ENCODE measurements around the gene NIT2. TPM values are rescaled to one million over a fixed set of nuclear protein-coding genes. Genes with fewer than 3 reads are reported as not detected.
"Not testable (repeated sequence)": the region's sequence is repeated elsewhere in the genome, so short reads cannot be mapped to it uniquely, and the experiment has no call there.

NIT2 gene
- total and polyA plus RNA-seq, 5 donors from 2014 or later = 26.1 to 49.4 (median 44.0) TPM

DNA sequence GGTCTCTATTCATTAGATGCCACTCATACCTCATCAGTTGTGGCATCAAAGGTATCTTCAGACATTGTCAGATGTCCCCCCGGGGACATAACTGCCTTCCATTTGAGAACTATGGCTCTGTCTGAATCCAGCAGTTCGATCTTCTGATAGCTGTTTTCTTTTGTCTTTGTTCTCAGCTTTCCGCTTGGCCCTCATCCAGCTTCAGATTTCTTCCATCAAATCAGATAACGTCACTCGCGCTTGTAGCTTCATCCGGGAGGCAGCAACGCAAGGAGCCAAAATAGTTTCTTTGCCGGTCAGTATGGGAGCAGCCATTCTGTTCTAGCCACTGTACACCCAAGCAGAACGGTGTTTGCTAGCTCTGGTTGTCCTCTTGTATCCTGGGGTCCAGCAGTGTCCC, 4.4 kb downstream of the NIT2 start:
- H3K27ac ChIP-seq (ENCODE audit: insufficient read depth, low read length, poor library complexity, severe bottlenecking) = no peak overlapping the region
- no peak overlapping the region for H3K4me3 Mint-ChIP-seq
- peak overlapping the region in 1 of 3 donors; percentile 3 for H3K27ac Mint-ChIP-seq
- peaks cover 14 to 40% (median 23%) of the 10 kb centered on the region in 4 donors for H3K4me1 Mint-ChIP-seq
- no peak for ATAC-seq (ENCODE audit: low read depth in 2 of 2)
- H3K9me3 Mint-ChIP-seq = peaks cover 0 to 2% (median 0%) of the 10 kb centered on the region in 7 donors
- H3K4me3 ChIP-seq (ENCODE audit: low read depth, low read length) = no peak overlapping the region
- H3K36me3 ChIP-seq (ENCODE audit: control insufficient read depth, insufficient read depth, low read length) = peaks cover 37% of the 10 kb centered on the region
- no peak for DNase-seq
- no peaks in the 10 kb centered on the region for H3K9me3 ChIP-seq (ENCODE audit: control insufficient read depth in 2 of 2, low read length in 2 of 2)
- peaks cover 27% of the 10 kb centered on the region for H3K36me3 Mint-ChIP-seq
- peaks cover 15% of the 10 kb centered on the region for H3K4me1 ChIP-seq (ENCODE audit: control insufficient read depth, insufficient read depth, low read length, poor library complexity, severe bottlenecking)
- H3K27me3 ChIP-seq (ENCODE audit: control insufficient read depth, insufficient read depth, low read length) = no peaks in the 10 kb centered on the region
- H3K27me3 Mint-ChIP-seq = no peaks in the 10 kb centered on the region

DNA sequence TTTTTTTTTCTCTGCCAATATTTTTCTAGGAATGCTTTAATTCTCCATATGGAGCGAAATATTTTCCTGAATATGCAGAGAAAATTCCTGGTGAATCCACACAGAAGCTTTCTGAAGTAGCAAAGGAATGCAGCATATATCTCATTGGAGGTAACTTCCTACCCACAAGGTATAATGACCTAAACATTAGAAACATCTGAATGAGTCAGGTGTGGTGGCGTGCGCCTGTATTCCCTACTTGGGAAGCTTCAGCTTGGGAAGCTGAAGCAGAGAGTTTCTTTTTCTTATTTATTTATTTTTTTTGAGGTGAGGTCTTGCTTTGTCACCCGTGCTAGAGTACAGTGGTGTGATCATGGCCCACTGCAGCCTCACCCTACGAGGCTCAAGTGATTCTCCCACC, 5.2 kb downstream of the NIT2 start:
- Histone ChIP-seq H3K4me1 (ENCODE audit: control insufficient read depth, insufficient read depth, low read length, poor library complexity, severe bottlenecking) (peaks cover 11% of the 10 kb centered on the region), H3K27ac (ENCODE audit: insufficient read depth, low read length, poor library complexity, severe bottlenecking) (no peak overlapping the region), H3K27me3 (ENCODE audit: control insufficient read depth, insufficient read depth, low read length) (no peaks in the 10 kb centered on the region), H3K36me3 (ENCODE audit: control insufficient read depth, insufficient read depth, low read length) (peaks cover 42% of the 10 kb centered on the region), H3K4me3 (ENCODE audit: low read depth, low read length) (no peak overlapping the region), H3K9me3 (ENCODE audit: control insufficient read depth in 2 of 2, low read length in 2 of 2) (no peaks in the 10 kb centered on the region)
- Mint-ChIP-seq H3K27me3 (no peaks in the 10 kb centered on the region), H3K36me3 (peaks cover 35% of the 10 kb centered on the region), H3K4me1 (peaks cover 18 to 38% (median 26%) of the 10 kb centered on the region in 4 donors), H3K27ac (no peak overlapping the region), H3K4me3 (no peak overlapping the region), H3K9me3 (peaks cover 0 to 2% (median 0%) of the 10 kb centered on the region in 7 donors)
- ATAC-seq (ENCODE audit: low read depth in 2 of 2) = no peak
- no peak for DNase-seq

DNA sequence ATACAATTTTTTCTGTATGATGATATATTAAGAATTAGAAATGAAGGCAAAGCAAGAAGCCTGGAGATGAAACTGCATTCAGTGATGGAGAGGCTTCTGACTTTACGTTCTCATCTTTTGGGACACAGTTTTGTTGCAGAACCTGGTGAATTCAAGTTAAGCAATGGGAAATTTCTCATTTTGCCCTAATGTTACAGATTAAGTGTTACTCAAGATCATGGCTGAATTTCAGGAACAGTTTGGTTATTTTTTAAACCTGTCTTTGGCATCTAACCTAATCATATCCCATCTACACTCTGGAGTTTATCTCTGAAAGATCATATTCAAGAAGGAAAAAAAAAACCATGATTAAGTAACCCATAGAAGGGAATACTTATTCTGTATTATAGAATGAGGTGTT, 6.0 kb downstream of the NIT2 start:
- no peak overlapping the region for H3K4me3 ChIP-seq (ENCODE audit: low read depth, low read length)
- H3K4me3 Mint-ChIP-seq = no peak overlapping the region
- H3K9me3 ChIP-seq (ENCODE audit: control insufficient read depth in 2 of 2, low read length in 2 of 2) = no peaks in the 10 kb centered on the region
- peak overlapping the region in 1 of 3 donors; percentile 2 for H3K27ac Mint-ChIP-seq
- no peaks in the 10 kb centered on the region for H3K27me3 ChIP-seq (ENCODE audit: control insufficient read depth, insufficient read depth, low read length)
- H3K36me3 Mint-ChIP-seq = peaks cover 38% of the 10 kb centered on the region
- peaks cover 0 to 2% (median 0%) of the 10 kb centered on the region in 7 donors for H3K9me3 Mint-ChIP-seq
- H3K27me3 Mint-ChIP-seq = no peaks in the 10 kb centered on the region
- no peak overlapping the region for H3K27ac ChIP-seq (ENCODE audit: insufficient read depth, low read length, poor library complexity, severe bottlenecking)
- peaks cover 5% of the 10 kb centered on the region for H3K4me1 ChIP-seq (ENCODE audit: control insufficient read depth, insufficient read depth, low read length, poor library complexity, severe bottlenecking)
- ATAC-seq (ENCODE audit: low read depth in 2 of 2) = no peak
- H3K4me1 Mint-ChIP-seq = peaks cover 13 to 31% (median 20%) of the 10 kb centered on the region in 4 donors
- peaks cover 42% of the 10 kb centered on the region for H3K36me3 ChIP-seq (ENCODE audit: control insufficient read depth, insufficient read depth, low read length)
- DNase-seq = no peak

DNA sequence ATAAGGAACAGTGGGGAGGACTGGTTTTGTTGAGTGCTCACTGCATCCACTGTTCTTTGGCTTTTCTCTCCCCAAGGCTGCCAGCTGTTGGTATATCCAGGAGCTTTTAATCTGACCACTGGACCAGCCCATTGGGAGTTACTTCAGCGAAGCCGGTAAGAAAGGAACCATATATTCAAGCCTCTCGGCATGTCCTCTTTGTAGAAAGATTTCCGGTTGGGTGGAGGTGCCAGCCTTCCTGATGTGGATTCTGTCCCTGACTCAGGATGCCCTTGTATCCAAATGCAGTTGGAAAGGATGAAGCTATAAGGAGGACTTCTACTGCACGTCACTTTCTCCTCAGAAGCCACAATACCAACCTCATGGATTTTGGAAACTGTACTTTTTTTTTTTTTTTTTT, 14.2 kb downstream of the NIT2 start:
- Mint-ChIP-seq H3K27ac (no peak overlapping the region), H3K27me3 (no peaks in the 10 kb centered on the region)

DNA sequence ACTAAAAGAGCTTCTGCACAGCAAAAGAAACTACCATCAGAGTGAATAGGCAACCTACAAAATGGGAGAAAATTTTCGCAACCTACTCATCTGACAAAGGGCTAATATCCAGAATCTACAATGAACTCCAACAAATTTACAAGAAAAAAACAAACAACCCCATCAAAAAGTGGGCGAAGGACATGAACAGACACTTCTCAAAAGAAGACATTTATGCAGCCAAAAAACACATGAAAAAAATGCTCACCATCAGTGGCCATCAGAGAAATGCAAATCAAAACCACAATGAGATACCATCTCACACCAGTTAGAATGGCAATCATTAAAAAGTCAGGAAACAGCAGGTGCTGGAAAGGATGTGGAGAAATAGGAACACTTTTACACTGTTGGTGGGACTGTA, 17.2 kb downstream of the NIT2 start:
- H3K27ac ChIP-seq (ENCODE audit: insufficient read depth, low read length, poor library complexity, severe bottlenecking); H3K4me1 ChIP-seq (ENCODE audit: control insufficient read depth, insufficient read depth, low read length, poor library complexity, severe bottlenecking); H3K4me1 Mint-ChIP-seq; DNase-seq; H3K27me3 ChIP-seq (ENCODE audit: control insufficient read depth, insufficient read depth, low read length); H3K9me3 Mint-ChIP-seq; H3K4me3 Mint-ChIP-seq; H3K4me3 ChIP-seq (ENCODE audit: low read depth, low read length); ATAC-seq (ENCODE audit: low read depth in 2 of 2); H3K9me3 ChIP-seq (ENCODE audit: control insufficient read depth in 2 of 2, low read length in 2 of 2); H3K27me3 Mint-ChIP-seq: not testable (repeated sequence)
- Mint-ChIP-seq H3K27ac (peak overlapping the region in 1 of 3 donors; percentile 33), H3K36me3 (peaks cover 46% of the 10 kb centered on the region)
- H3K36me3 ChIP-seq (ENCODE audit: control insufficient read depth, insufficient read depth, low read length) = peaks cover 64% of the 10 kb centered on the region

More for the DNA sequence above, 14.2 kb downstream of the NIT2 start:
- Mint-ChIP-seq H3K9me3 (peaks cover 0 to 1% (median 0%) of the 10 kb centered on the region in 7 donors), H3K4me1 (peaks cover 4 to 6% (median 5%) of the 10 kb centered on the region in 4 donors), H3K36me3 (peaks cover 55% of the 10 kb centered on the region), H3K4me3 (no peak overlapping the region)
- no peaks in the 10 kb centered on the region for H3K4me1 ChIP-seq (ENCODE audit: control insufficient read depth, insufficient read depth, low read length, poor library complexity, severe bottlenecking)
- no peak overlapping the region for H3K27ac ChIP-seq (ENCODE audit: insufficient read depth, low read length, poor library complexity, severe bottlenecking)
- no peaks in the 10 kb centered on the region for H3K9me3 ChIP-seq (ENCODE audit: control insufficient read depth in 2 of 2, low read length in 2 of 2)
- peaks cover 60% of the 10 kb centered on the region for H3K36me3 ChIP-seq (ENCODE audit: control insufficient read depth, insufficient read depth, low read length)
- DNase-seq = no peak
- H3K27me3 ChIP-seq (ENCODE audit: control insufficient read depth, insufficient read depth, low read length) = no peaks in the 10 kb centered on the region
- no peak for ATAC-seq (ENCODE audit: low read depth in 2 of 2)
- H3K4me3 ChIP-seq (ENCODE audit: low read depth, low read length) = no peak overlapping the region

DNA sequence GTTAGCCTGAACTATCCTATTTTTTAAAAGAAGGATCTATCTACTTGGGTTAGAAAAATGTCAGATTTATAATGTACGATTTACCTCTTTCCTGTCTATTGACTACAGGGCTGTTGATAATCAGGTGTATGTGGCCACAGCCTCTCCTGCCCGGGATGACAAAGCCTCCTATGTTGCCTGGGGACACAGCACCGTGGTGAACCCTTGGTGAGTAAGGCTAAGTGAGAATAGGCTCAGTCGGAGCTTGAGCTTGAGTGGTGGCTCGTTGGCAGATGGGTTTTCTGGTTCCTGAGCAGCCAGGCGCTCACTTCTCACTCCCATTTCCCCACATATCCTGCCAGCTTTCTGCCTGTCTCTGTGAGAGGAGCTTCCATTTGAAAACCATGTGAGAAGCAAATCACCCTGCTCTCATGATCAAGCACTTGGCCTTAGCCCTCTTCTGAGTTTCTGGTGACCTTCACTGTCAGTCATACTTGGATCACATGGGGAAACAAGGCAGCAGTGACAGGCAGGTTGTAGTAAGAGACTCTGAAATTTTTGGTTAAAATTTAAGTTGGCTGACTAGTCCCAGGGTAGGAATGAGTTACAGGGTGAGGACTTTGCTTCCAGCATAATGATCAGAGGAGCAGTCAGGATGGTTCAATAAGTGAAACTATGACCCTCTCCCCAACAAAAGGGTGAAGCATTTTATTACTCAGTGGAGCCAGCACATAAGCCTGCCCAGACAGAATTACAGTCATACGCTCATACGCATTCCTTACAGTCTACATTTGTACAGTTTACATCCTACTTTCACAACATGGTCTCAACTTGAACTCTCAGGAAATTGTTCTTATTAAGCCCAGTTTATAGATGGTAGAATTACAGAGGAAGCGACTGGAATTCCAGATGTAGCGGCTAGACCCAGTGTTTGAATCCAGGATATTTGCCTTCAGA, 18.0 kb downstream of the NIT2 start:
- Mint-ChIP-seq H3K36me3 (peaks cover 46% of the 10 kb centered on the region), H3K9me3 (peaks cover 0 to 1% (median 0%) of the 10 kb centered on the region in 7 donors), H3K4me1 (peaks cover 0 to 2% (median 0%) of the 10 kb centered on the region in 4 donors), H3K27ac (peak overlapping the region in 2 of 3 donors; percentile 26 to 33), H3K27me3 (no peaks in the 10 kb centered on the region), H3K4me3 (no peak overlapping the region)
- ATAC-seq (ENCODE audit: low read depth in 2 of 2) = no peak
- Histone ChIP-seq H3K4me3 (ENCODE audit: low read depth, low read length) (no peak overlapping the region), H3K9me3 (ENCODE audit: control insufficient read depth in 2 of 2, low read length in 2 of 2) (no peaks in the 10 kb centered on the region), H3K27me3 (ENCODE audit: control insufficient read depth, insufficient read depth, low read length) (no peaks in the 10 kb centered on the region), H3K27ac (ENCODE audit: insufficient read depth, low read length, poor library complexity, severe bottlenecking) (no peak overlapping the region), H3K4me1 (ENCODE audit: control insufficient read depth, insufficient read depth, low read length, poor library complexity, severe bottlenecking) (no peaks in the 10 kb centered on the region), H3K36me3 (ENCODE audit: control insufficient read depth, insufficient read depth, low read length) (peaks cover 66% of the 10 kb centered on the region)
- no peak for DNase-seq

DNA sequence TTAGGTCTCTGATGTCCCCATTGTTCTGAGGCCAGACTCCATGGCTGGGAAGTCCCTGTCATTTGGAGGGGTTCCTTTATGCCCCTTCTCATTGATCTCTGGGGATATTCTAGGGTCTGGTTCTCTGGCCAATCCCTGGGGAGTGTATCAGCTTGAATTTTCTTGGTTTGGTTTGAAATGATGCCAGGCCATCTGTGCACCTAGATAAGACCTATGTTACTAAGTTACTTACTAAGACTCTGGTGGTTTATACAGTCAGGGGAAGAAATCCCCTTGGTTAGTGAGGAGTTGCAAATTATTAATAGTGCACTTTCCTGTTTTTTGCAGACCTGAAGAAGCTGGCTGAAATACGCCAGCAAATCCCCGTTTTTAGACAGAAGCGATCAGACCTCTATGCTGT, 20.3 kb downstream of the NIT2 start:
- Histone ChIP-seq H3K4me3 (ENCODE audit: low read depth, low read length) (no peak overlapping the region), H3K36me3 (ENCODE audit: control insufficient read depth, insufficient read depth, low read length) (peaks cover 47% of the 10 kb centered on the region), H3K9me3 (ENCODE audit: control insufficient read depth in 2 of 2, low read length in 2 of 2) (no peaks in the 10 kb centered on the region), H3K27ac (ENCODE audit: insufficient read depth, low read length, poor library complexity, severe bottlenecking) (no peak overlapping the region), H3K4me1 (ENCODE audit: control insufficient read depth, insufficient read depth, low read length, poor library complexity, severe bottlenecking) (no peaks in the 10 kb centered on the region), H3K27me3 (ENCODE audit: control insufficient read depth, insufficient read depth, low read length) (no peaks in the 10 kb centered on the region)
- peaks cover 0 to 4% (median 0%) of the 10 kb centered on the region in 4 donors for H3K4me1 Mint-ChIP-seq
- peaks cover 40% of the 10 kb centered on the region for H3K36me3 Mint-ChIP-seq
- DNase-seq (no peak), ATAC-seq (ENCODE audit: low read depth in 2 of 2) (no peak)
- H3K9me3 Mint-ChIP-seq = peaks cover 0 to 1% (median 0%) of the 10 kb centered on the region in 7 donors
- H3K4me3 Mint-ChIP-seq = no peak overlapping the region
- H3K27ac Mint-ChIP-seq = no peak overlapping the region
- no peaks in the 10 kb centered on the region for H3K27me3 Mint-ChIP-seq
